Thyroid gland (tissue), 4 donors: ENCODE results near the gene PNMA6F. TPM values are rescaled to one million over a fixed set of nuclear protein-coding genes. Genes with fewer than 3 reads are reported as not detected.

ENCODE experiments used
- small RNA-seq: library from RNA; depleted of rRNA; stranded (forward); fragments of <200 nt; gene quantifications from one replicate; pipeline ENCODE3, GENCODE V24; 2016
- total RNA-seq, 4 donors: library from RNA; depleted of rRNA; stranded (reverse); fragments of >200 nt; gene quantifications; one replicate each; pipeline ENCODE4 v1.2.3, GENCODE V29; 2016

Gene PNMA6F
- total RNA-seq, 4 donors from 2014 or later, result not detected

Small RNA genes within 50 kb of the gene (small RNA-seq; reads per million reads assigned to genes)
- gene AC152007.1, result not detected

Other genes with a start within 250 kb of the PNMA6F start
- gene PNMA6A, start 249.3 kb downstream of the PNMA6F start, total RNA-seq, result 1 to 10 TPM; 2.3 to 4.9 (median 4.4) TPM
- not detected for gene MAGEA1, start 142.5 kb downstream of the PNMA6F start, total RNA-seq
- 10 to 100 TPM in 3 of 4 donors, 1 to 10 TPM in 1; 8.2 to 16.4 (median 12.1) TPM for gene ZNF275, start 12.4 kb upstream of the PNMA6F start, total RNA-seq
- gene PNMA6E, start 79.6 kb upstream of the PNMA6F start, total RNA-seq, result not detected
- gene ZFP92, start 89.7 kb upstream of the PNMA6F start, total RNA-seq, result 1 to 10 TPM; 1.1 to 1.8 (median 1.4) TPM
- gene TREX2, start 124.3 kb upstream of the PNMA6F start, total RNA-seq, result 1 to 10 TPM in 2 of 4 donors, under 1 TPM in 1, not detected in 1; 0.40 to 8.9 (median 3.2) TPM
- gene HAUS7, start 148.8 kb upstream of the PNMA6F start, total RNA-seq, result 10 to 100 TPM; 20.7 to 46.8 (median 27.7) TPM
- gene BGN, start 173.2 kb upstream of the PNMA6F start, total RNA-seq, result 10 to 100 TPM; 51.0 to 84.0 (median 68.6) TPM
- gene ATP2B3, start 195.9 kb upstream of the PNMA6F start, total RNA-seq, result not detected